Stomach (tissue), 4 donors: Measurements from ENCODE around the gene MEG3.

ENCODE experiments used
- EP300 ChIP-seq: sonication (generic); formaldehyde crosslinking; IDR thresholded peaks from one replicate; pipeline ENCODE4 v1.6.1; 2017; ENCODE audit warnings: antibody characterized with exemption
- POLR2AphosphoS5 ChIP-seq, 3 donors: sonication (generic); formaldehyde crosslinking; IDR thresholded peaks; one replicate each; pipeline ENCODE4 v1.6.1; 2016; ENCODE audit warnings: antibody characterized with exemption in 3 of 3
- TF ChIP-seq, protein P1 (sequence below), 7 experiments: fragments of 450-650 bp in 4 of 7; fragments of 200-600 bp in 3 of 7; sonication (generic) in 3 of 7; IDR thresholded peaks; one replicate each; pipeline ENCODE4 v1.5.1; 2016 to 2019; ENCODE audit warnings: antibody characterized with exemption in 7 of 7, control low read depth in 2 of 7, mild to moderate bottlenecking in 1 of 7

DNA sequence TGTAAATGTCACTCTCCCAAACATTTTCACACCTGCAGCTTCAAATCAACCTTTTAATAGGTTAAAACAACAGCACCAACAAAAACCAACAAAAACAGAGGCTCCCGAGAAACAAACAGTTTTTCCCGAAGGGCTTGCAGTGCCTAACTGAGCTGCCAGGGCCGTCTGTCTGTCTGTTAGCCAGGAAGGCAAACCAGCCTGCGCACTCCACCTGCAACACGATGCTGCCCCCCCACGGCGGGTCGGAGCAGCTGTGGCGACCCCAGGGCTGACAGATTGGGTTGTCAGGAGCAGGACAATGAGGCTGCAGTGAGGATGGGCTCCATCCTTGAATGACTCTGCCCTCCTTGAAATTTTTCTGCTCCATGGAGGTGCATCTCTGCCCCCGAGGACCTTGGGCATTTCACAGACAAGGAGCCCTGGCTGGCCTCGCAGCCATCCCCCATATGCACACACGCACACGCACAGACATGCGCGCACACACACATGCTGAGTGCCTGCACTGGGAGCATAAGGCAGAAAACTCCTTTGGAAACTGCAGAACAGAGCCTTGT is 75.0 kb downstream of the MEG3 start:
- TF ChIP-seq, protein P1, sequence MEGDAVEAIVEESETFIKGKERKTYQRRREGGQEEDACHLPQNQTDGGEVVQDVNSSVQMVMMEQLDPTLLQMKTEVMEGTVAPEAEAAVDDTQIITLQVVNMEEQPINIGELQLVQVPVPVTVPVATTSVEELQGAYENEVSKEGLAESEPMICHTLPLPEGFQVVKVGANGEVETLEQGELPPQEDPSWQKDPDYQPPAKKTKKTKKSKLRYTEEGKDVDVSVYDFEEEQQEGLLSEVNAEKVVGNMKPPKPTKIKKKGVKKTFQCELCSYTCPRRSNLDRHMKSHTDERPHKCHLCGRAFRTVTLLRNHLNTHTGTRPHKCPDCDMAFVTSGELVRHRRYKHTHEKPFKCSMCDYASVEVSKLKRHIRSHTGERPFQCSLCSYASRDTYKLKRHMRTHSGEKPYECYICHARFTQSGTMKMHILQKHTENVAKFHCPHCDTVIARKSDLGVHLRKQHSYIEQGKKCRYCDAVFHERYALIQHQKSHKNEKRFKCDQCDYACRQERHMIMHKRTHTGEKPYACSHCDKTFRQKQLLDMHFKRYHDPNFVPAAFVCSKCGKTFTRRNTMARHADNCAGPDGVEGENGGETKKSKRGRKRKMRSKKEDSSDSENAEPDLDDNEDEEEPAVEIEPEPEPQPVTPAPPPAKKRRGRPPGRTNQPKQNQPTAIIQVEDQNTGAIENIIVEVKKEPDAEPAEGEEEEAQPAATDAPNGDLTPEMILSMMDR (IDR thresholded peaks at IDR 0.05): no peak
- no peak for TF ChIP-seq EP300
- no peak for TF ChIP-seq POLR2AphosphoS5 (IDR thresholded peaks at IDR 0.05)
